Measurements from ENCODE around the gene UBASH3A.

DNA sequence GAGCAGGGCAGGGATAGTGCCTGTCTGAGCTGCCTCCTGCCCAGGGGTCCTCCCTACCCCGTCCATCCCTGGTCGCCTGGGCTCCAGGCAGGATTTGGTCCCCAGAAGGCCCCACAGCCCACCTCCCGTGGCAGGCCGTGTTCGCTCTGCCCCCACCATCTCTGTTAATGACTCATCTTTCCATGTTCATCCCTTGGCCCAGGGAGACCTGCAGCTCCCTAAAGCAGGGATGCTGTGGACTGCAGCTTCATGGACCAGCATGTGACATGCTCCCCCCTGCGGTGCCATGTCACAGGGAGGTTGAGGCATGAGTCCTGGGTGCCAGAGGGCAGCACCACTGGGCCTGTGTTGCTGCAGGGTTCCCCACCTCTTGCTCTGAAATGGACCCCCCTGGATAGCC, 26.8 kb downstream of the UBASH3A start:
- TF ChIP-seq CTCF (optimal IDR thresholded peaks at IDR 0.05 in 1 of 3, IDR thresholded peaks at IDR 0.05 in 1 of 3, conservative IDR thresholded peaks at IDR 0.05 in 1 of 3; ENCODE audit: extremely low read depth in 1 of 3, insufficient read depth in 2 of 3, low read length in 3 of 3) = no peak
- no peak for TF ChIP-seq EZH2 (IDR thresholded peaks at IDR 0.05; ENCODE audit: low read length)
